GM19395 (cell line): ENCODE measurements around the gene ERICH6B.

Experiments used
- ATAC-seq: cut with Tn5 transposase; IDR thresholded peaks from one replicate; pipeline ENCODE4 v1.9.1; 2021; ENCODE audit warnings: mild to moderate bottlenecking, moderate library complexity; ENCODE audit not compliant: unreplicated experiment

The ERICH6B gene

DNA sequence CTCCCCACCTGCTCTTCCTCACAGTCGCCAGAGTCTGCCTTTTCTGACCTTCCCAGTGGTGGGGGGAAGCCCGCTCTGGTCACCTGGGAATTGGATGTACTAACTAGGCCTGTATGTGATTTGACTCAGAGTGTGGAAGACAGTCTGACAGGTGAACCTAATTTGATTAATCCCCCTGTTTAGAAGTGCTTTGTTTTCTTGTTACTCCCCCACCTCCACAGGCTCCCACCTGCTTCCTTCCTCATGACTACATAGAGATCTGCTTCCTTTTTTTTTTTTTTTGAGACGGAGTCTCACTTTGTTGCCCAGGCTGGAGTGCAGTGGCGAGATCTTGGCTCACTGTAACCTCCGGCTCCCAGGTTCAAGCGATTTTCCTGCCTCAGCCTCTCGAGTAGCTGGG is 106.8 kb downstream of the ERICH6B start:
- no peak for ATAC-seq

DNA sequence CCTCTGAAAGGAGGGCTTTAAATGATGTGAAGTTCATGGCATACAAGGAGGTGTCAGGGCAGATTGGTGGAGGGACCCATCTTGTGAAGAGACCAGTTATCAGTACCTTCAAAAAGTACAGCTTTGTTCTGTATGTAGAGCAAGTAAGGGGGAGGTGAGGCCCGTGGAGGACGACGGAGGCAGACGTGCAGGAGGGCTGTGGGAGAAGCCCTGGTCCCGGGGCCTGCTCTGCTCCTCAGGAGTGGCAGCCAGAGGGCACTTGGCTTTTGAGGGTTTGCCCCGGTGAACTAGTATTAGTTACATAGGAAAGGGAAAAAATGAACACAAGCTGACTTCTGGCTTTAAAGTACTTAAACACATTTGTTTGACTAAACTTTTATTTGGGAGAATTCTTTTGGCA is 108.7 kb downstream of the ERICH6B start:
- ATAC-seq = no peak

GRCh38 chr13:45503658-45504057 is 111.9 kb downstream of the ERICH6B start:
- ATAC-seq = no peak

DNA sequence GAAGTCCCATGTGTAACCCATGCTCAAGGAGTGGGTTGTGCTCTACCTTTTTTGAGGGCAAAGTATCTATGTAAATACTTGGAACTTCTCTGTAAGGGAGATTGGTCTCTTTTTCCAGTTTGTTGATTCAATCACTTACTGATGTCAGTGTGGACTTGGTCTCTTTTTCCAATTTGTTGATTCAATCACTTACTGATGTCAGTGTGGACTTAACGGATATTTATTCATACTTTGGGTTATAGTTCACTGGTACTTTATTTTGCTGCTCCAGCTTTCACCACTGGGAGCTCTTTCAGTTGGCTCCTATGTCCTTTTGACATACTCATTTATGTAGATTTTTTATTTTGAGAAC is 114.4 kb downstream of the ERICH6B start:
- no peak for ATAC-seq

GRCh38 chr13:45500492-45501174 is 114.9 kb downstream of the ERICH6B start:
- no peak for ATAC-seq

DNA sequence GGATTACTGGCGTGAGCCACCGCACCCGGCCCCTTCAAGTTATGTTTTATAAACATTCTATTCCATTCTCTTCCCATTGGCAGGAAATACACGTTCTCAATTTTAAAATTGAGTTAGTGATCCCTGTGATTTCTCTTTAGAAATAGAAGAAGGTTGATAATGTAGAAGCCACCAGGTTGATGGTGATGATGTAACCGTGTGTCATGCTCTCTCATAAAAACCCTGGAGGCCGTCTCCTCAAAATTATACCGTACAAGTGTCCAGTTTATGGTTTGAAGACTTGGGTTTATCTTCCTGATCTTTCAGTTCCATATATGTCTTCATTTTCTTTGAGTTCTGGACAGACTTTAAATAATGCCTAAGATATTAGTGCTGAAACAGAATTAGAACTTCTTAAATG is 118.6 kb downstream of the ERICH6B start:
- no peak for ATAC-seq

DNA sequence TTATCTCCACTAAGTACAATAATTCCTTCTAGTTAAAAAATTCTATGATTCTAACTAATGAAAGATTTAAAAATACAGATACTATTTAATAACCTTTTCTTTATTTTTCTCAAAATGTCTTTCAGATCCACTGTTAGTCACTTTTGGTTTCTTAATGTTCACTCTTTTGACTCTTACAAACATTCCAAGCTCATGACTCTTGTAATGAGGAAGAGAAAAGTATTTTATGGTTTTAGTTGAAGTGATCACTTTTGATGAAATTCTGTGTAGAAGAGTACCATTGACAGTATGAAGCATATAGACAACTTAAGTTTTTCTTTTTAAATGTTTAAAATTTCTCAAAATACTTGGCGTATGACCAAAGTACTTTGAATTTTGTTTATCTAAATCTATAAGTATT is 123.0 kb downstream of the ERICH6B start:
- no peak for ATAC-seq
